ENCODE results near the gene HMGXB3. TPM values are rescaled to one million over a fixed set of nuclear protein-coding genes. Genes with fewer than 3 reads are reported as not detected.

The HMGXB3 gene
- total RNA-seq, 1 experiment from 2014 or later = 56.2 TPM

GRCh38 chr5:149982505-149982904 is 18.0 kb upstream of the HMGXB3 start:
- H3K27me3 ChIP-seq (ENCODE audit: control insufficient read depth, insufficient read depth, low read length) = no peaks in the 10 kb centered on the region
- DNase-seq (ENCODE audit: low read depth, low spot score) (no peak), ATAC-seq (no peak)
- in situ Hi-C loops (cut with HindIII; ENCODE audit: low pct_unique_long_range_greater_than_20kb, low sequenced_read_pairs) = no loop called here
- no peaks in the 10 kb centered on the region for H3K9me3 ChIP-seq (ENCODE audit: control insufficient read depth, insufficient read depth, low read depth, low read length)
- intact Hi-C loops (cut with micrococcal nuclease; ENCODE audit: unreplicated experiment) = no loop called here
- CTCF ChIA-PET = no interaction called here
- no peak overlapping the region for H3K4me3 ChIP-seq (ENCODE audit: low read depth in 2 of 2, low read length in 2 of 2)
- H3K4me1 ChIP-seq (ENCODE audit: control insufficient read depth, insufficient read depth, low read length) = peaks cover 3% of the 10 kb centered on the region; the same call in 1 of the 2 replicates
- TF ChIP-seq CTCF (IDR thresholded peaks at IDR 0.05) (no peak), REST (IDR thresholded peaks at IDR 0.05; ENCODE audit: insufficient read depth in 1 of 2, low read depth in 2 of 2, low read length in 1 of 2) (no peak), TCF7L2 (IDR thresholded peaks at IDR 0.05; ENCODE audit: low read depth, low read length) (no peak), SIN3A (IDR thresholded peaks at IDR 0.05; ENCODE audit: borderline replicate concordance, insufficient read depth, low read depth, low read length) (no peak), POLR2AphosphoS5 (IDR thresholded peaks at IDR 0.05; ENCODE audit: low read depth, low read length) (no peak)
- no peak overlapping the region for H3K27ac ChIP-seq (ENCODE audit: low read length)
- peaks cover 27% of the 10 kb centered on the region for H3K36me3 ChIP-seq (ENCODE audit: control insufficient read depth, insufficient read depth, low read length)
- no TSS peak for BruUV-seq (replicated peaks)
- POLR2A ChIA-PET = no interaction called here

GRCh38 chr5:149988126-149988525 is 12.4 kb upstream of the HMGXB3 start:
- H3K4me1 ChIP-seq (ENCODE audit: control insufficient read depth, insufficient read depth, low read length) = no peaks in the 10 kb centered on the region; the same call in 1 of the 2 replicates
- H3K9me3 ChIP-seq (ENCODE audit: control insufficient read depth, insufficient read depth, low read depth, low read length) = no peaks in the 10 kb centered on the region
- no peak overlapping the region for H3K4me3 ChIP-seq (ENCODE audit: low read depth in 2 of 2, low read length in 2 of 2)
- H3K36me3 ChIP-seq (ENCODE audit: control insufficient read depth, insufficient read depth, low read length) = no peaks in the 10 kb centered on the region
- TF ChIP-seq REST (IDR thresholded peaks at IDR 0.05; ENCODE audit: insufficient read depth in 1 of 2, low read depth in 2 of 2, low read length in 1 of 2) (no peak), TCF7L2 (IDR thresholded peaks at IDR 0.05; ENCODE audit: low read depth, low read length) (no peak), CTCF (IDR thresholded peaks at IDR 0.05) (no peak), POLR2AphosphoS5 (IDR thresholded peaks at IDR 0.05; ENCODE audit: low read depth, low read length) (no peak), SIN3A (IDR thresholded peaks at IDR 0.05; ENCODE audit: borderline replicate concordance, insufficient read depth, low read depth, low read length) (no peak)
- in situ Hi-C loops (cut with HindIII; ENCODE audit: low pct_unique_long_range_greater_than_20kb, low sequenced_read_pairs) (no loop called here), intact Hi-C loops (cut with micrococcal nuclease; ENCODE audit: unreplicated experiment) (no loop called here)
- DNase-seq (ENCODE audit: low read depth, low spot score) (no peak), ATAC-seq (no peak)
- POLR2A ChIA-PET = no interaction called here
- no TSS peak for BruUV-seq (replicated peaks)
- H3K27me3 ChIP-seq (ENCODE audit: control insufficient read depth, insufficient read depth, low read length) = no peaks in the 10 kb centered on the region
- H3K27ac ChIP-seq (ENCODE audit: low read length) = no peak overlapping the region
- CTCF ChIA-PET = no interaction called here
